IPS DF 4.7 (cell line): ENCODE data around the gene PPP6R2.
"Not testable (repeated sequence)": the region's sequence is repeated elsewhere in the genome, so short reads cannot be mapped to it uniquely, and the experiment has no call there.

Source experiments
- DNase-seq: peaks from one replicate; pipeline ENCODE4 v3.0.0-alpha.2; 2013; ENCODE audit warnings: low spot score; ENCODE audit errors: extremely low read depth

PPP6R2 gene

GRCh38 chr22:50432131-50432876 is 89.2 kb downstream of the PPP6R2 start:
- no peak for DNase-seq

DNA sequence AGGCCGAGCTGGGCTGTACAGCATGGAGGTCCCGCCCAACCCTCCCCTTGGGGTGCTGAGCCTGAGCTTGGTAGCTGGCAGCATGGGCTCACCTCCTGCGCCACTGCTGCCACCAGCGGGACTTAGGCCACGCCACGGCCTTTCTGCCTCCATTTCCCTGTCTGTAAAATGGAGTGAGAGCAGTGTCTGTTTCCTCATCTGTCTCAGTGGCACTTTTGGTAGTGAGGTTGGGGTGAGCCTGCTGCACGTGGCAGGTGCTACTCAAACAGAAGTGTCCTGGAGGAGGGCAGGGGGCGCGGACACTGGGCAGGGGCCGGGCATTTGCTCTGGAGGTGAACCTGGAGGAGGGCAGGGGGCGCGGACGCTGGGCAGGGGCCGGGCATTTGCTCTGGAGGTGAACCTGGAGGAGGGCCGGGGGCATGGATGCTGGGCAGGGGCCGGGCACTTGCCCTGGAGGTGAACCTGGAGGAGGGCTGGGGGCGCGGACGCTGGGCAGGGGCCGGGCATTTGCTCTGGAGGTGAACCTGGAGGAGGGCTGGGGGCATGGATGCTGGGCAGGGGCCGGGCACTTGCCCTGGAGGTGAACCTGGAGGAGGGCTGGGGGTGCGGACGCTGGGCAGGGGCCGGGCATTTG is 89.9 kb downstream of the PPP6R2 start:
- DNase-seq = not testable (repeated sequence)

GRCh38 chr22:50434849-50435248 is 91.7 kb downstream of the PPP6R2 start:
- DNase-seq = no peak

DNA sequence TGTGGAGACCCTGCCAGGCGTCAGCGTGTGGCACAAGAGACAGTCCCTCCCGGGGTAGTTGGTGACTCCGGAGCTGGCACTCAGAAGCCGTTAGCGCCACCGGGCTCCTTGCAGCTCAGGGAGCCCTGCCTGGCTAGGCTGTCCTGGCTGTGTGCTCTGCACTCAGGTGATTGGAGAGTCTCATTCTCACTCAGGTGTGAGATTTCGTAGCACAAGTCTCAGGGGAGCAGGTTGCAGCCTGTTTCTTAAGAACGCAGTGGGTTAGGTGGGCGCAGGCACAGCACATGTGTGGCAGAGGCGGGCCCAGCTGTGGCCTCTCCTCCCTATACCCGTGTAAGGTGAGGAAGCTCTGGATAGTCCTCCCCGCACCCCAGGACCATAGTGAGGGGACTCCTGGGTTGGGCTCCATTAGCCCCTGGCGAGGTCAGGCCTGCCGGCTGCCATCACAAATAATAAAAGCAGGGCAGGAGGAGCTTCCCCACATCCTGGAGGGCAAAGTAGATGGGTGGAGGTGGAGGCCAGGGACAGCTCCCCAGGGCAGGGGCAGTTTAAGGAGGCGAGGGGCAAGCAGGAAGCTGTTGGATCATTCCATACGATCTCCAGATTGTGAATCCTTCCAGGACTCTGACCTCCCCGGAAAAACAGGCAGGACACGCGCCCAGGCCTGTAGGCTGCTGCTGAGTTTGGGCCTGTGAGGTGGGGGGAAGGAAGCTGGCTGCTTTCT is 92.3 kb downstream of the PPP6R2 start:
- no peak for DNase-seq

DNA sequence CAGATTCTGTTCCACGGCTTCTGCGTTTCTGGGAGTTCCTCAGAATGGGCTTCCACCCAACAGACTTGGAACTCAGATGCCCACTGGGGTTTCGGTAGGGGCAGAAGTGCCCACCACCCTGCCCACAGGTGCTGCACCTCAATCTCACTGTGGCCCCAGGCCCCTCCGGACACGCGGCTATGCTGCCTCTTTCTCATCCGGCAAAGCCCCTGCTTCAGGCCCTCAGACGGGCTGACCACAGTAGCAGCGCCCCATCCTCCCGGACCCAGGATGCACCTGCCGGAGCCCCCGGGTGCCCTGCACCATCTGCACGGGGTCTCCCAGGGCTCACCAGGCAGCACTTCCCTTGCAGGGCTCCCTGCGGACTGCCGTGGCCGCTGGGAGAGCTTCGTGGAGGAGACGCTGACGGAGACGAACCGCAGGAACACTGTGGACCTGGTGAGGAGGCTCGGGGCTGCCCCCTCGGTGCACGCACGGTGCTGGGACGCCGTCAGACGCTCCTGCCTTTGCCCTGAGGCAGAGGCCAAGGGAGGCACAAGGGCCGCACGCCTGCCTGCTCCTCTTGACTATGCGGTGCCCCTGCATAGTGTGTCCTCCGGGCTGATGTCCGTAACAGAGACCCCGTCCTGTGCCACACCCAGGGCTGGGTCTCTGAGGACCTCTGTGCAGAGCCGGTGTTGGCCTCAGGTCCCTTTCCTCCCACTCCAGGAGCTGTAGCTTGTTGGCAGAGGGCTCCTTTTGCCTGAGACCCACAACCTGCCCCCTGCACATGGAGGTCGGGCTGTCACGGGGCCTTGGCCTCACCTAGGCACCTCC is 93.1 kb downstream of the PPP6R2 start:
- DNase-seq = no peak

DNA sequence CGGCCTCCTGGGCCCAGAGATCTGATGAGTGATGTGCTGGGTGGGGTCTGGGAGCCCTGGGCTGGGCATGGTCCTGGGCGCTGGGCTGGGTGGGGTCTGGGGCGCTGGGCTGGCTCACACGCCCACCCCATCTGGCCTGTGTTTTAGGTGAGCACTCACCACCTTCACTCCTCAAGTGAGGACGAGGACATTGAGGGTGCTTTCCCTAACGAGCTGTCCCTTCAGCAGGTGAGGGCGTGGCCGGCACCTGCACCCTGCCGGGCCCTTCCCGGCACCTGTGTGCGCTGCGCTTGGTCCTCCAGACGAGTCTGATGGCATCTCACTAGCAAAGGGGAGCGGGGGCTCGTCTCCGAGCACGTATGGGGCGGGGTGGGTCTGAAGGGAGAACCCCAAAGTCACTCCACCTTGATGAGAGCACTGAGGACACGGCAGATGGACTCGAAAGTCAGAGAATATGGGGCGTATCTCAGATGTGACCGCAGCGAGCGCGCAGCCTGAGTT is 93.8 kb downstream of the PPP6R2 start:
- DNase-seq = no peak

- DNase-seq = no peak
Measured at GRCh38 chr22:50437511-50438304, 94.6 kb downstream of the PPP6R2 start.

GRCh38 chr22:50438305-50439275 is 95.5 kb downstream of the PPP6R2 start:
- DNase-seq = no peak

DNA sequence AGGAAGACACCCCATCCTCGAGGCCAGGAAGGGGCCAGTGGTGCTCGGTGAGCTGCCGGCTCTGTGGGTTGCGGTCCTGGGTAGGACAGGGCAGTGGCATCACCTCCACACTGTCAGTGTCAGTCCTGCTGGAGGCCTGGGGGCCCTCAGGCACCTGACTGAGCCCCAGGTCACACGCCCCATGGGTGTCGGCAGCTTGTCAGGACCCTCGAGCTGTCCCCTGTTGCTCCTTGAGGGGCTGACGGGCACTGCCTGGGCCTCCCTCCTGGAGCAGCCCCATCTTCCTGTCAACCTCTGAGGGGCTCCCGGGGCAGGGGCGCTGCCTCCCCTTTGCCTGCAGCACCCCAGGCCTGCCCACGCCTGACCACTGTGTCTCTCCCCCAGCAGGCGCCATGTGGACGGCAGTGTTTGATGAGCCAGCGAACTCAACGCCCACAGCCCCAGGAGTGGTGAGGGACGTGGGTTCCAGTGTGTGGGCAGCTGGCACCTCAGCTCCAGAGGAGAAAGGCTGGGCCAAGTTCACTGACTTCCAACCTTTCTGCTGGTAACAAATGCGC is 96.3 kb downstream of the PPP6R2 start:
- DNase-seq = no peak

- DNase-seq = no peak
Measured at GRCh38 chr22:50439871-50440331, 96.8 kb downstream of the PPP6R2 start.

DNA sequence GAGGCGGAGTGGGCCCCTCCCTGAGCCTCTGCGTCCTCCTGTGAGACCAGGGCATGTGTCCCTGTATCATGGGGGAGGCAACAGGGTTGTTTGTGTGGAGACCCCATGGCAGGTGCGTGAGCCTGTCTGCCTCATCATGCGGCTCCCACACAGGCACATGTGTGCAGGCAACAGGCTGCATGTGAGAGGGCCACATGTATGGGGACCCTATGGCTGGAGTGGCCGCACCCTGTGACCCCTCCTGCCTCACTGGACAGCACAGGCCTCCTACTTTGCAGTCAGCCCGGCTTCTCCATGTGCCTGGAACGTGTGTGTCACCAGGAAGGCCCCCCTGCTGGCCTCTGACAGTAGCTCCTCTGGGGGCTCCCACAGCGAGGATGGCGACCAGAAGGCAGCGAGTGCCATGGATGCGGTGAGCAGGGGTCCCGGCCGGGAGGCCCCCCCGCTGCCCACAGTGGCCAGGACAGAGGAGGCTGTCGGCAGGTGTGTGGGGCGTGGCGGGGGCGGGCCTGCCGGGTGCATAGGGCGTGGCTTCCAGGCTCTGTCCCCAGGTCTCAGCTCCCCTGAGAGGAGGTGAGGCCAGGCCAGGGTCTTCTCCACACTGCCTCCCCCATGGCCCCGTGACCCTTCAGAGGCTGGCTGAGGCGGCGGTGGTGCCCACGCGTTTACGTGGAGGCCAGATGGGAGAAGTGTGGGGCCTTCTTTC is 97.6 kb downstream of the PPP6R2 start:
- no peak for DNase-seq

GRCh38 chr22:50441428-50441993 is 98.4 kb downstream of the PPP6R2 start:
- DNase-seq = no peak

- no peak for DNase-seq
Measured at GRCh38 chr22:50443197-50443596, 100.1 kb downstream of the PPP6R2 start.

GRCh38 chr22:50443801-50444625 is 100.9 kb downstream of the PPP6R2 start:
- DNase-seq = no peak

- no peak for DNase-seq
Measured at GRCh38 chr22:50444663-50445062, 101.5 kb downstream of the PPP6R2 start.

DNA sequence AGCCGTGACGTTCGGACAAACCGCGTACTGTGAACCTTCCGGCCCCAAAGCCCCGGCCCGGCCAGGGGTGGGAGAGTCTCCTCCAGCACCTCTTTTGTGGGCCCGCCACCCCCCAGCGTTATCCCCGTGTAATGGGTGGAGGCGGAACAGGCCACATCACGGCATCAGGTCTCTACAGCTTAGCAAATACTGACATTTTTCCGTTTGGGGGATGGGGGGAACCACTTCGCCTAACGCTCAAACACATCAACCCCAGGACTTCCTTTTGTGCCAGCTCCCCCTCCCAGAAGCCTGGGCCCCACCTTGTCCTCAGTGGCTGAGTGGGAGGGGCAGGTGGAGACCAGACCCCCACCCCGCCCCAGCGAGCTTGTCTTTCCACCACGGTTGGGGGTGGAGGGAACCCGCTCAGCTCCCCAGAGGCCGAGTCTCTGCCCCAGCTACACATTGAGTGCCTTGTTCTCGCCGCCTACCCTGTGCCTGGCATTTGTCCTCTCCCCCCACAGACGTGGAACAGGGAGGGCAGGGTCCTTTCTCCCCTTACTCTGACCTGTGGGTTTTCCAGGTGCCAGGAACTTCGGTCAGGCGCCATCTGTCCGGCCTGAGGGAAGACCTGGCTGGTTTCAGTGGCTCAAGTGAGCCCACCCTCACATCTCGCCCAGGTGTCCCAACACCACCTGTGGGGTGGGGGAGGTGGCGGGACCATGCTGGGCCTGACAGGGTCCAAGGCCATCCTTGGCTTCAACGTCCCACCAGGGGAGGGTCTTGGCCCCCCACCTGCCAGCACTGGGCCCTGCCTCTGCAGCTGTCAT is 102.1 kb downstream of the PPP6R2 start:
- no peak for DNase-seq
